A673 (cell line): ENCODE results near the gene TGFA.

Experiments
- CTCF ChIP-seq: fragments of 300-800, 200-600 bp; sonication (generic); conservative IDR thresholded peaks from 2 replicates; pipeline ENCODE4 v1.5.1; 2017; ENCODE audit warnings: low read depth, mild to moderate bottlenecking, antibody characterized with exemption, low read length, moderate library complexity, mixed read lengths
- EZH2 ChIP-seq: fragments of 200-600 bp; sonication (generic); IDR thresholded peaks from 2 replicates; pipeline ENCODE4 v1.6.1; 2017; ENCODE audit warnings: borderline replicate concordance, low read depth, mild to moderate bottlenecking, mixed read lengths, antibody characterized with exemption, low read length; ENCODE audit not compliant: poor library complexity, severe bottlenecking

DNA sequence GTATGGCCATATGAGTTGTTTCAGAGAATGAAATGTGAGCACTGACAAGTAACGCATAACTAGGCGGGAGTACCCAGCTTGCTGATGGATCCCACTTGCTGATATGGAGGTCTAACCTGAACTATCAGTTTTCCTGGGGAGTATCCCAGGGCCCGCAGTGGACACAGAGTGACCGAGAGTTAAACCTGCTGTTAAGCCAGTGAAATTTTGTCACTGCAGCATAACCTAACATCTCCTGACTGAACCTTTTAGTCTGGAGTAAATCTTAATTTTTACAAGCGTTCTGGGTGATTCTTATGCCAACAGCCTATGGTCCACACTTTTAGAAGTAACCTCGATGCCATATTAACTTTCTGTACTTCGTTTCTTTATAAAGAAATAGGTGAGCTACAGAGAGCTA lies 54.4 kb downstream of the TGFA start:
- no peak for TF ChIP-seq CTCF
- TF ChIP-seq EZH2: no peak
